ENCODE data around the gene SLC50A1.

Gene SLC50A1

GRCh38 chr1:155120253-155120652 lies 15.4 kb upstream of the SLC50A1 start:
- DNase-seq (ENCODE audit: low read depth): no peak
- no peak overlapping the region for H3K4me3 ChIP-seq (ENCODE audit: low read depth, low read length)
- no peak for TF ChIP-seq MAX (IDR thresholded peaks at IDR 0.05; ENCODE audit: low read depth, low read length)

GRCh38 chr1:155121249-155121648 lies 14.4 kb upstream of the SLC50A1 start:
- TF ChIP-seq MYC (IDR thresholded peaks at IDR 0.05; ENCODE audit: low read depth, low read length) (no peak), POLR2A (IDR thresholded peaks at IDR 0.05; ENCODE audit: extremely low read depth, insufficient read length) (no peak), CTCF (IDR thresholded peaks at IDR 0.05; ENCODE audit: low read depth, low read length) (no peak), MAX (IDR thresholded peaks at IDR 0.05; ENCODE audit: low read depth, low read length) (no peak)
- no peak for DNase-seq (ENCODE audit: low read depth)
- no peak overlapping the region for H3K4me3 ChIP-seq (ENCODE audit: low read depth, low read length)

GRCh38 chr1:155122308-155122707 lies 13.3 kb upstream of the SLC50A1 start:
- no peak overlapping the region for H3K4me3 ChIP-seq (ENCODE audit: low read depth, low read length)
- no peak for DNase-seq (ENCODE audit: low read depth)
- TF ChIP-seq MYC (IDR thresholded peaks at IDR 0.05; ENCODE audit: low read depth, low read length) (no peak), CTCF (IDR thresholded peaks at IDR 0.05; ENCODE audit: low read depth, low read length) (no peak)

GRCh38 chr1:155123801-155124200 lies 11.9 kb upstream of the SLC50A1 start:
- no peak for TF ChIP-seq CTCF (IDR thresholded peaks at IDR 0.05; ENCODE audit: low read depth, low read length)
- TF ChIP-seq MAX (IDR thresholded peaks at IDR 0.05; ENCODE audit: low read depth, low read length): no peak
- TF ChIP-seq POLR2A (IDR thresholded peaks at IDR 0.05; ENCODE audit: extremely low read depth, insufficient read length): no peak
- no peak for TF ChIP-seq MYC (IDR thresholded peaks at IDR 0.05; ENCODE audit: low read depth, low read length)
- DNase-seq (ENCODE audit: low read depth): no peak
- no peak overlapping the region for H3K4me3 ChIP-seq (ENCODE audit: low read depth, low read length)

GRCh38 chr1:155124503-155125463 lies 10.9 kb upstream of the SLC50A1 start:
- no peak for DNase-seq (ENCODE audit: low read depth)
- TF ChIP-seq POLR2A (IDR thresholded peaks at IDR 0.05; ENCODE audit: extremely low read depth, insufficient read length) (no peak), MAX (IDR thresholded peaks at IDR 0.05; ENCODE audit: low read depth, low read length) (no peak), CTCF (IDR thresholded peaks at IDR 0.05; ENCODE audit: low read depth, low read length) (no peak), MYC (IDR thresholded peaks at IDR 0.05; ENCODE audit: low read depth, low read length) (no peak)
- H3K4me3 ChIP-seq (ENCODE audit: low read depth, low read length): no peak overlapping the region

- no peak for TF ChIP-seq POLR2A (IDR thresholded peaks at IDR 0.05; ENCODE audit: extremely low read depth, insufficient read length)
- TF ChIP-seq MAX (IDR thresholded peaks at IDR 0.05; ENCODE audit: low read depth, low read length): no peak
- TF ChIP-seq MYC (IDR thresholded peaks at IDR 0.05; ENCODE audit: low read depth, low read length): no peak
- TF ChIP-seq CTCF (IDR thresholded peaks at IDR 0.05; ENCODE audit: low read depth, low read length): no peak
- DNase-seq (ENCODE audit: low read depth): no peak
- H3K4me3 ChIP-seq (ENCODE audit: low read depth, low read length): no peak overlapping the region
Measured at GRCh38 chr1:155125511-155125945, 10.1 kb upstream of the SLC50A1 start.

Measured in NB4 (cell line).